H9 (cell line): ENCODE results near the gene NCKAP5. TPM values are rescaled to one million over a fixed set of nuclear protein-coding genes. Genes with fewer than 3 reads are reported as not detected.

Experiments used
- DNase-seq: peaks from one replicate; pipeline ENCODE4 v3.0.0-alpha.2; 2017
- H2AFZ ChIP-seq: one replicate; pipeline ENCODE4 v1.6.1; 2013; ENCODE audit warnings: mild to moderate bottlenecking, low read length, control low read depth, moderate library complexity
- H2AK5ac ChIP-seq: 2 replicates; pipeline ENCODE4 v1.6.1; 2013; ENCODE audit warnings: low read length, control low read depth, mixed read lengths; ENCODE audit not compliant: insufficient read length
- H2BK120ac ChIP-seq: one replicate; pipeline ENCODE4 v1.6.1; 2013; ENCODE audit warnings: low read depth, mild to moderate bottlenecking, low read length, control low read depth, inconsistent platforms; ENCODE audit not compliant: poor library complexity, severe bottlenecking
- H2BK12ac ChIP-seq: 2 replicates; pipeline ENCODE4 v1.6.1; 2013; ENCODE audit warnings: low read length, control low read depth, mixed read lengths, low read depth; ENCODE audit not compliant: insufficient read length
- H2BK15ac ChIP-seq: 2 replicates; pipeline ENCODE4 v1.6.1; 2013; ENCODE audit warnings: low read depth, low read length, control low read depth
- H2BK20ac ChIP-seq: one replicate; pipeline ENCODE4 v1.6.1; 2013; ENCODE audit warnings: low read depth, mild to moderate bottlenecking, low read length, control low read depth, inconsistent platforms; ENCODE audit not compliant: poor library complexity, severe bottlenecking
- H2BK5ac ChIP-seq: 2 replicates; pipeline ENCODE4 v1.6.1; 2013; ENCODE audit warnings: low read length, control low read depth, mixed read lengths; ENCODE audit not compliant: insufficient read length
- H3K14ac ChIP-seq: 2 replicates; pipeline ENCODE4 v1.6.1; 2013; ENCODE audit warnings: low read length, control low read depth; ENCODE audit not compliant: insufficient read depth
- H3K18ac ChIP-seq: 2 replicates; pipeline ENCODE4 v1.6.1; 2013; ENCODE audit warnings: low read depth, mild to moderate bottlenecking, mixed read lengths, low read length, control low read depth; ENCODE audit not compliant: insufficient read length
- H3K23ac ChIP-seq: 2 replicates; pipeline ENCODE4 v1.6.1; 2013; ENCODE audit warnings: low read length, control low read depth, mixed read lengths, low read depth; ENCODE audit not compliant: insufficient read length
- H3K23me2 ChIP-seq: 2 replicates; pipeline ENCODE4 v1.6.1; 2013; ENCODE audit warnings: low read depth, mild to moderate bottlenecking, mixed read lengths, low read length, control low read depth; ENCODE audit not compliant: insufficient read length, poor library complexity, severe bottlenecking
- H3K27ac ChIP-seq: 2 replicates; pipeline ENCODE4 v1.5.1; 2013; ENCODE audit warnings: low read length, control low read depth, mixed read lengths, low read depth; ENCODE audit not compliant: insufficient read length
- H3K27me3 ChIP-seq: 2 replicates; pipeline ENCODE4 v1.6.1; 2013; ENCODE audit warnings: low read length, control low read depth, inconsistent platforms; ENCODE audit not compliant: insufficient read depth
- H3K4ac ChIP-seq: 2 replicates; pipeline ENCODE4 v1.6.1; 2013; ENCODE audit warnings: low read depth, mild to moderate bottlenecking, control low read depth, inconsistent platforms, low read length, moderate library complexity
- H3K4me1 ChIP-seq: 2 replicates; pipeline ENCODE4 v1.6.1; 2013; ENCODE audit warnings: low read length, control low read depth, inconsistent platforms; ENCODE audit not compliant: insufficient read depth
- H3K4me2 ChIP-seq: 2 replicates; pipeline ENCODE4 v1.6.1; 2013; ENCODE audit warnings: low read length, control low read depth, mixed read lengths; ENCODE audit not compliant: insufficient read length, insufficient read depth
- H3K56ac ChIP-seq: 2 replicates; pipeline ENCODE4 v1.6.1; 2013; ENCODE audit warnings: low read depth, mild to moderate bottlenecking, mixed read lengths, low read length, control low read depth; ENCODE audit not compliant: insufficient read length
- H3K79me1 ChIP-seq: 2 replicates; pipeline ENCODE4 v1.6.1; 2013; ENCODE audit warnings: low read depth, mild to moderate bottlenecking, moderate library complexity, low read length, control low read depth, inconsistent platforms; ENCODE audit not compliant: insufficient read depth, poor library complexity, severe bottlenecking
- H3K79me2 ChIP-seq: 2 replicates; pipeline ENCODE4 v1.6.1; 2013; ENCODE audit warnings: low read length, control low read depth, inconsistent platforms; ENCODE audit not compliant: insufficient read depth
- H3K9ac ChIP-seq: 2 replicates; pipeline ENCODE4 v1.6.1; 2013; ENCODE audit warnings: low read length, control low read depth, mixed read lengths; ENCODE audit not compliant: insufficient read length; ENCODE audit errors: extremely low read depth
- H3K9me3 ChIP-seq: one replicate; pipeline ENCODE4 v1.6.1; 2013; ENCODE audit warnings: low read depth, low read length, inconsistent platforms; ENCODE audit not compliant: control insufficient read depth
- H3T11ph ChIP-seq: one replicate; pipeline ENCODE4 v1.6.1; 2013; ENCODE audit warnings: mild to moderate bottlenecking, low read length, control low read depth, inconsistent platforms
- H4K20me1 ChIP-seq: one replicate; pipeline ENCODE4 v1.6.1; 2013; ENCODE audit not compliant: control insufficient read depth, insufficient read length, insufficient read depth
- H4K5ac ChIP-seq: 2 replicates; pipeline ENCODE4 v1.6.1; 2013; ENCODE audit warnings: low read depth, mild to moderate bottlenecking, mixed read lengths, low read length, control low read depth; ENCODE audit not compliant: insufficient read length
- H4K8ac ChIP-seq: replicated peaks from 2 replicates; pipeline ENCODE4 v1.6.1; 2013; ENCODE audit warnings: low read length, control low read depth, mixed read lengths, low read depth; ENCODE audit not compliant: insufficient read length
- H4K91ac ChIP-seq: 2 replicates; pipeline ENCODE4 v1.6.1; 2013; ENCODE audit warnings: low read depth, mild to moderate bottlenecking, moderate library complexity, mixed read lengths, low read length, control low read depth; ENCODE audit not compliant: insufficient read length
- H3K27ac Mint-ChIP-seq, 3 experiments: 2 replicates in 2 of 3; 3 replicates in 1 of 3; pipeline ENCODE4 v1.8.0; 2020 to 2021; ENCODE audit warnings: mixed read lengths in 3 of 3, mild to moderate bottlenecking in 1 of 3, moderate library complexity in 1 of 3
- H3K27me3 Mint-ChIP-seq: 2 replicates; pipeline ENCODE4 v1.8.0; 2021; ENCODE audit warnings: low read depth, mild to moderate bottlenecking, moderate library complexity, mixed read lengths
- H3K36me3 Mint-ChIP-seq, 3 experiments: 2 replicates in 2 of 3; 3 replicates in 1 of 3; pipeline ENCODE4 v1.8.0; 2020 to 2021; ENCODE audit warnings: low read depth in 3 of 3, mixed read lengths in 3 of 3; ENCODE audit not compliant: insufficient read depth in 1 of 3
- H3K4me1 Mint-ChIP-seq, 2 experiments: 2 replicates each; pipeline ENCODE4 v1.8.0; 2020; ENCODE audit warnings: mixed read lengths in 2 of 2
- H3K4me3 Mint-ChIP-seq, 2 experiments: 2 replicates in 1 of 2; 3 replicates in 1 of 2; pipeline ENCODE4 v1.8.0; 2020 to 2021; ENCODE audit warnings: mild to moderate bottlenecking in 2 of 2, mixed read lengths in 2 of 2, moderate library complexity in 1 of 2
- H3K9me3 Mint-ChIP-seq, 2 experiments: 2 replicates in 1 of 2; 3 replicates in 1 of 2; pipeline ENCODE4 v1.8.0; 2020; ENCODE audit warnings: mild to moderate bottlenecking in 2 of 2, mixed read lengths in 2 of 2, moderate library complexity in 1 of 2
- WGBS: extraction: QIAGEN DNeasy Blood & Tissue Kit; methylation state at CpG from one replicate; pipeline ENCODE4 v1.1.7; 2013; ENCODE audit warnings: missing lambda C conversion rate, low lambda C conversion rate, mixed read lengths; ENCODE audit not compliant: insufficient read length; ENCODE audit errors: extremely low coverage; 5-methylcytosine and 5-hydroxymethylcytosine counted together
- total RNA-seq: library from RNA; stranded (reverse); gene quantifications from 2 replicates; pipeline ENCODE4 v1.2.1, GENCODE V29; 2021
- TF ChIP-seq, protein P1 (sequence below): fragments of 200-600 bp; sonication (generic); conservative IDR thresholded peaks from 3 replicates; pipeline ENCODE4 v1.8.0; 2021; ENCODE audit warnings: antibody characterized with exemption, mild to moderate bottlenecking

The NCKAP5 gene
- total RNA-seq, 1 experiment from 2014 or later, result 0.26 TPM

DNA sequence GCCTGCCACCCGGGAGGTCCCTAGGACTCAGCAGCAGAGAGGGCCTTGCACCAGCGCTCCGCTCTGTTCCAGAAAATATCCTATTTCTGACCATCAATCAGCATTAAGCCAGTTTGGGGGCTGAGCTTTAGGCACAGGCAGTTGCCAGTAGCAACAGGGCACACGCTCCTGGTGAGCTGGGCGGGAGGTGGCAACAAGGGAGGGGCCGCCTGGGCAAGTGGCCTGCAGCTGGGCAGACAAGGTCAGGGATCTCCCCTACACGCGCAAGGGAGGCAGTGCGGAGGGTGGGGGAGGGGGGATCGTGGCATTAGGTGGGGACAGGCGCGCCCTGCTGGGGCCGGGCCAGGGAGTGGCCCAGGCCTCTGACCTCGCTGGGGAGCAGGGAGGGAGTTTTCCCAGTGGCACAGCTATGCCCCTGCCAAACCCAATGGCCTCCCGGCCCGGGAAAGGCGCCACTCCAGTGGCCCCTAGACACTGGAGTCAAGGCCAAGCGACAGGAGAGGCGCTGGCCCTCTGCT, 302.8 kb downstream of the NCKAP5 start:
- H4K8ac ChIP-seq, result no peak overlapping the region
- no peak overlapping the region for H3K14ac ChIP-seq
- H3K79me2 ChIP-seq, result no peaks in the 10 kb centered on the region
- no peaks in the 10 kb centered on the region for H3K9me3 ChIP-seq
- H3K4me2 ChIP-seq, result peak overlapping the region; percentile 47
- H3K23me2 ChIP-seq, result peaks cover 13% of the 10 kb centered on the region
- peak; percentile 64 for DNase-seq
- H4K20me1 ChIP-seq, result no peaks in the 10 kb centered on the region
- no peak overlapping the region for H4K5ac ChIP-seq
- no peak overlapping the region for H3K4ac ChIP-seq
- no CpG with 5 or more reads among the region's 19 CpGs for WGBS
- H3K27ac ChIP-seq, result no peak overlapping the region
- no peak overlapping the region for H3T11ph ChIP-seq
- peaks cover 0 to 2% of the 10 kb centered on the region in 2 experiments; a peak in 1 of 5 replicates for H3K9me3 Mint-ChIP-seq
- peaks cover 3 to 14% of the 10 kb centered on the region in 2 experiments for H3K4me1 Mint-ChIP-seq
- TF ChIP-seq, protein P1, sequence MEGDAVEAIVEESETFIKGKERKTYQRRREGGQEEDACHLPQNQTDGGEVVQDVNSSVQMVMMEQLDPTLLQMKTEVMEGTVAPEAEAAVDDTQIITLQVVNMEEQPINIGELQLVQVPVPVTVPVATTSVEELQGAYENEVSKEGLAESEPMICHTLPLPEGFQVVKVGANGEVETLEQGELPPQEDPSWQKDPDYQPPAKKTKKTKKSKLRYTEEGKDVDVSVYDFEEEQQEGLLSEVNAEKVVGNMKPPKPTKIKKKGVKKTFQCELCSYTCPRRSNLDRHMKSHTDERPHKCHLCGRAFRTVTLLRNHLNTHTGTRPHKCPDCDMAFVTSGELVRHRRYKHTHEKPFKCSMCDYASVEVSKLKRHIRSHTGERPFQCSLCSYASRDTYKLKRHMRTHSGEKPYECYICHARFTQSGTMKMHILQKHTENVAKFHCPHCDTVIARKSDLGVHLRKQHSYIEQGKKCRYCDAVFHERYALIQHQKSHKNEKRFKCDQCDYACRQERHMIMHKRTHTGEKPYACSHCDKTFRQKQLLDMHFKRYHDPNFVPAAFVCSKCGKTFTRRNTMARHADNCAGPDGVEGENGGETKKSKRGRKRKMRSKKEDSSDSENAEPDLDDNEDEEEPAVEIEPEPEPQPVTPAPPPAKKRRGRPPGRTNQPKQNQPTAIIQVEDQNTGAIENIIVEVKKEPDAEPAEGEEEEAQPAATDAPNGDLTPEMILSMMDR, result no peak
- H3K27me3 ChIP-seq, result no peaks in the 10 kb centered on the region
- H2BK120ac ChIP-seq, result no peak overlapping the region
- no peak overlapping the region for H4K91ac ChIP-seq
- no peak overlapping the region for H3K23ac ChIP-seq
- no peak overlapping the region for H3K56ac ChIP-seq
- no peak overlapping the region for H2BK15ac ChIP-seq
- H3K4me3 Mint-ChIP-seq, result peak overlapping the region; percentile 82 to 91
- no peaks in the 10 kb centered on the region for H3K79me1 ChIP-seq
- H3K9ac ChIP-seq, result no peak overlapping the region
- no peak overlapping the region for H2AK5ac ChIP-seq
- H2BK5ac ChIP-seq, result no peak overlapping the region
- H3K27ac Mint-ChIP-seq, result no peak overlapping the region
- no peak overlapping the region for H2BK12ac ChIP-seq
- H3K27me3 Mint-ChIP-seq, result peaks cover 22% of the 10 kb centered on the region
- H3K18ac ChIP-seq, result no peak overlapping the region
- H3K36me3 Mint-ChIP-seq, result no peaks in the 10 kb centered on the region
- no peak overlapping the region for H2BK20ac ChIP-seq
- no peak overlapping the region for H2AFZ ChIP-seq
- H3K4me1 ChIP-seq, result no peaks in the 10 kb centered on the region
